HepG2 (cell line): ENCODE data around the gene TMEM117. TPM values are rescaled to one million over a fixed set of nuclear protein-coding genes. Genes with fewer than 3 reads are reported as not detected.

Experiments
- ATAC-seq: fragments of 200-7000 bp; cut with Tn5 transposase; 3 replicates; pipeline ENCODE4 v1.9.1; 2020; ENCODE audit warnings: mild to moderate bottlenecking, moderate library complexity
- BruUV-seq: library from RNA; stranded (reverse); fragments of 400-500 nt; replicated peaks from 2 replicates; lab custom pipeline; 2021; lab: Mats Ljungman, UMichigan
- CTCF ChIA-PET: fragments of 300-600 bp; formaldehyde crosslinking; extraction: SDS; loops from one replicate; lab custom pipeline; 2021; ENCODE audit warnings: low total read pairs, inconsistent platforms, low intra/inter-chr PET ratio; lab: Yijun Ruan, JAX
- POLR2A ChIA-PET: fragments of 350-600 bp; sonication (Branson Sonifier 250); formaldehyde crosslinking; loops from one replicate; lab custom pipeline; 2020; ENCODE audit warnings: antibody characterized with exemption, inconsistent platforms; lab: Yijun Ruan, JAX
- DNase-seq: peaks from one replicate; pipeline ENCODE4 v3.0.0-alpha.2; 2015; ENCODE audit warnings: low spot score
- FAIRE-seq: peaks from 3 replicates; lab custom pipeline; 2011; peaks lifted over from hg19 to GRCh38; lab: Jason Lieb, UNC
- H2AFZ ChIP-seq: one replicate; pipeline ENCODE4 v1.6.1; 2011; ENCODE audit warnings: low read length, inconsistent platforms
- H3K27ac ChIP-seq: fragments of 300-600 bp; 3 replicates; pipeline ENCODE4 v1.8.0; 2011; ENCODE audit warnings: mixed run types, mild to moderate bottlenecking, mixed read lengths, low read length, inconsistent platforms; ENCODE audit not compliant: insufficient read depth; ENCODE audit errors: extremely low read length
- H3K27me3 ChIP-seq, 2 experiments: fragments of 200-600 bp in 1 of 2; 2 replicates in 1 of 2; 3 replicates in 1 of 2; pipeline versions ENCODE4 v1.6.0 to v1.8.0; 2011; ENCODE audit warnings: low read length in 2 of 2, mild to moderate bottlenecking in 2 of 2, moderate library complexity in 2 of 2, inconsistent platforms in 1 of 2; ENCODE audit not compliant: insufficient read depth in 2 of 2, control insufficient read depth in 1 of 2
- H3K36me3 ChIP-seq, 2 experiments: fragments of 200-600 bp in 1 of 2; replicated peaks in 1 of 2; 2 replicates in 1 of 2; 3 replicates in 1 of 2; pipeline versions ENCODE4 v1.5.1 to v1.8.0; 2011; ENCODE audit warnings: low read length in 2 of 2, inconsistent platforms in 1 of 2; ENCODE audit not compliant: insufficient read depth in 2 of 2, control insufficient read depth in 1 of 2
- H3K4me1 ChIP-seq: 2 replicates; pipeline ENCODE4 v1.5.1; 2012; ENCODE audit warnings: low read length, inconsistent platforms; ENCODE audit not compliant: insufficient read depth
- H3K4me2 ChIP-seq: 2 replicates; pipeline ENCODE4 v1.6.0; 2011; ENCODE audit warnings: low read depth, low read length, inconsistent platforms
- H3K4me3 ChIP-seq, 3 experiments: fragments of 200-600 bp in 1 of 3; sonication (generic), shearing (Covaris generic) in 1 of 3; replicated peaks in 1 of 3; 2 replicates each; pipeline ENCODE4 v1.5.1; 2011 to 2016; ENCODE audit warnings: low read length in 3 of 3, inconsistent platforms in 2 of 3, low read depth in 2 of 3, mild to moderate bottlenecking in 2 of 3, control low read depth in 1 of 3, mixed read lengths in 1 of 3; ENCODE audit not compliant: insufficient read depth in 1 of 3
- H3K79me2 ChIP-seq: one replicate; pipeline ENCODE4 v1.6.1; 2011; ENCODE audit warnings: low read length, inconsistent platforms; ENCODE audit not compliant: insufficient read depth
- H3K9ac ChIP-seq: 2 replicates; pipeline ENCODE4 v1.6.0; 2011; ENCODE audit warnings: mild to moderate bottlenecking, low read depth, low read length, inconsistent platforms; ENCODE audit not compliant: insufficient read depth
- H3K9me3 ChIP-seq: 2 replicates; pipeline ENCODE4 v1.5.1; 2012; ENCODE audit warnings: mild to moderate bottlenecking, low read length
- H4K20me1 ChIP-seq: 2 replicates; pipeline ENCODE4 v1.6.0; 2011; ENCODE audit warnings: inconsistent platforms, mild to moderate bottlenecking, low read length, moderate library complexity; ENCODE audit not compliant: insufficient read depth
- CREM ChIP-seq, 2 experiments: sonication (generic) in 1 of 2; formaldehyde crosslinking in 1 of 2; IDR thresholded peaks; 2 replicates each; pipeline versions ENCODE4 v1.4.0 to v1.6.1; 2016 to 2020; ENCODE audit warnings: antibody characterized with exemption in 1 of 2, mild to moderate bottlenecking in 1 of 2, missing genetic modification reagents in 1 of 2
- GATA4 ChIP-seq: sonication (generic); IDR thresholded peaks from 2 replicates; pipeline ENCODE4 v1.6.1; 2016; ENCODE audit warnings: antibody characterized with exemption, low read depth, borderline replicate concordance
- HMG20A ChIP-seq: IDR thresholded peaks from 2 replicates; pipeline ENCODE4 v1.6.1; 2016; ENCODE audit warnings: borderline replicate concordance
- KLF15 ChIP-seq: sonication (generic); formaldehyde crosslinking; IDR thresholded peaks from 2 replicates; pipeline ENCODE4 v1.8.1; 2023; ENCODE audit warnings: borderline replicate concordance, mild to moderate bottlenecking, inconsistent platforms, missing genetic modification reagents, mixed read lengths
- SCMH1 ChIP-seq: sonication (generic); formaldehyde crosslinking; IDR thresholded peaks from 2 replicates; pipeline ENCODE4 v1.9.0; 2021; ENCODE audit warnings: missing genetic modification reagents, mild to moderate bottlenecking, borderline replicate concordance
- SIN3A ChIP-seq: IDR thresholded peaks from 2 replicates; pipeline ENCODE4 v1.6.1; 2011; ENCODE audit warnings: low read depth, mild to moderate bottlenecking, control low read depth, low read length, borderline replicate concordance
- WGBS: methylation state at CpG from one replicate; pipeline ENCODE4 v1.1.6; 2017; ENCODE audit warnings: low lambda C conversion rate; 5-methylcytosine and 5-hydroxymethylcytosine counted together
- in situ Hi-C: cut with HindIII; loops from 2 replicates; pipeline ENCODE4 v1.10.0; 2017; ENCODE audit warnings: low pct_unique_long_range_greater_than_20kb; ENCODE audit not compliant: extremely low pct_ligation_motif_present
- intact Hi-C: fragments of 100-400 bp; cut with micrococcal nuclease; formaldehyde crosslinking; loops from one replicate; pipeline ENCODE4 v1.10.0; 2022; ENCODE audit not compliant: unreplicated experiment
- polyA plus RNA-seq, 8 experiments: library from polyadenylated mRNA; depleted of rRNA in 3 of 8; stranded (reverse) in 7 of 8; unstranded in 1 of 8; fragments of >200 nt; fragmentation: Illumina TruSeq in 4 of 8; extraction: Trizol in 4 of 8; gene quantifications; 2 replicates each; pipeline versions ENCODE4 v1.2.1 to v1.2.3, GENCODE V29; 2011 to 2016; ENCODE audit warnings: low read depth in 4 of 8, missing spikeins in 1 of 8, mixed read lengths in 1 of 8; ENCODE audit not compliant: insufficient read depth in 1 of 8
- total RNA-seq, 5 experiments: library from RNA; depleted of rRNA; stranded (reverse); fragments of >200 nt; fragmentation: Illumina TruSeq; extraction: Trizol; gene quantifications; 2 replicates each; pipeline ENCODE4 v1.2.3, GENCODE V29; 2016; ENCODE audit warnings: low read depth in 1 of 5
- TF ChIP-seq, protein P1 (sequence below): sonication (generic); formaldehyde crosslinking; IDR thresholded peaks from 2 replicates; pipeline ENCODE4 v1.5.1; 2020; ENCODE audit warnings: missing genetic modification reagents, mild to moderate bottlenecking, borderline replicate concordance
- TF ChIP-seq, protein P2 (sequence below): sonication (generic); formaldehyde crosslinking; IDR thresholded peaks from 2 replicates; pipeline ENCODE4 v1.8.1; 2023; ENCODE audit warnings: mild to moderate bottlenecking, missing genetic modification reagents
- TF ChIP-seq, protein P3 (sequence below): sonication (generic); formaldehyde crosslinking; conservative IDR thresholded peaks from 2 replicates; pipeline ENCODE4 v1.4.0; 2020; ENCODE audit warnings: missing genetic modification reagents
- TF ChIP-seq, protein P4 (sequence below): sonication (generic); formaldehyde crosslinking; conservative IDR thresholded peaks from 2 replicates; pipeline ENCODE4 v1.4.0; 2020; ENCODE audit warnings: mild to moderate bottlenecking, missing genetic modification reagents, moderate library complexity
- TF ChIP-seq, protein P5 (sequence below): sonication (generic); formaldehyde crosslinking; IDR thresholded peaks from 2 replicates; pipeline ENCODE4 v1.5.0; 2020; ENCODE audit warnings: mild to moderate bottlenecking, low read depth, missing genetic modification reagents, borderline replicate concordance

The TMEM117 gene
- total and polyA plus RNA-seq, 2 of the 13 experiments (the other 11 are each of a cell fraction or from before 2014, with no cell fraction given), result 2.8 to 8.5 TPM

DNA sequence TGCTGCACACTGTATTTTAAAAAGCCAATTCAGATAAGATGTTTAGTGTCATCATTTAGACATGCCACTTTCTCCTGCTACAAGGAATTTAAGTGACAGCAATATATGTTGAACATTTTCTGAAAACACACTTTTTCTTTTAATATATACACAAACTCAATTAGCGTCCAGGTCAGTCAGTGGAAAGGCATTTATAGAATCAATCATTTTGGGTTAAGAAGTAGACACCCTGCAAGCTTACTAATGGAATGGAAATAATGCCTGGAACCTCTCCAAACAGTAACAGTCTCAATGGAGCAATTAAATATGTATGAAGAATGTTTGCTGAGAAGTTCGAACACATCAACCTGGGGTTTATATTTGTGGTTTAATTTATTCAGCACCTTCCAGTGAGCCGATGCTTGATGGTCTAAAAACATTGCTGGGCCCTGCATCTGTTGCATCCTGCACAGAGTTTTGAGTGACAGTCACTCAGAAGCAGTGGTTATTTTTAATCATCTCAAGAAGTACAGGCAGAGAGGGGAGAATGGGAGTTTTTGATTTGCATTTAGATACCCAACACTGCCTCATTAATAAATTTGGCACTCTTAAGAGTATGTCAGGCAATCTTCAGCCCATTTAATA is 410.7 kb downstream of the TMEM117 start:
- Histone ChIP-seq H2AFZ (no peak overlapping the region), H3K4me3 (no peak overlapping the region), H3K4me2 (no peak overlapping the region), H3K36me3 (no peaks in the 10 kb centered on the region), H3K9ac (no peak overlapping the region), H3K9me3 (no peaks in the 10 kb centered on the region), H3K27me3 (no peaks in the 10 kb centered on the region), H3K4me1 (no peaks in the 10 kb centered on the region), H3K27ac (no peak overlapping the region), H3K79me2 (no peaks in the 10 kb centered on the region), H4K20me1 (no peaks in the 10 kb centered on the region)
- BruUV-seq, result no TSS peak
- ATAC-seq (no peak), FAIRE-seq (no peak), DNase-seq (no peak)
- in situ Hi-C loops, result no loop called here
- WGBS, result 87% methylated on average over 3 of the region's 3 CpGs
- intact Hi-C loops, result loop anchor here (10.0 kb wide), 1 partner anchor 218 kb away; no protein-coding TSS in a partner anchor
- CTCF ChIA-PET, result no interaction called here
- POLR2A ChIA-PET, result no interaction called here
- TF ChIP-seq, protein P1, sequence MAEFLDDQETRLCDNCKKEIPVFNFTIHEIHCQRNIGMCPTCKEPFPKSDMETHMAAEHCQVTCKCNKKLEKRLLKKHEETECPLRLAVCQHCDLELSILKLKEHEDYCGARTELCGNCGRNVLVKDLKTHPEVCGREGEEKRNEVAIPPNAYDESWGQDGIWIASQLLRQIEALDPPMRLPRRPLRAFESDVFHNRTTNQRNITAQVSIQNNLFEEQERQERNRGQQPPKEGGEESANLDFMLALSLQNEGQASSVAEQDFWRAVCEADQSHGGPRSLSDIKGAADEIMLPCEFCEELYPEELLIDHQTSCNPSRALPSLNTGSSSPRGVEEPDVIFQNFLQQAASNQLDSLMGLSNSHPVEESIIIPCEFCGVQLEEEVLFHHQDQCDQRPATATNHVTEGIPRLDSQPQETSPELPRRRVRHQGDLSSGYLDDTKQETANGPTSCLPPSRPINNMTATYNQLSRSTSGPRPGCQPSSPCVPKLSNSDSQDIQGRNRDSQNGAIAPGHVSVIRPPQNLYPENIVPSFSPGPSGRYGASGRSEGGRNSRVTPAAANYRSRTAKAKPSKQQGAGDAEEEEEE, result no peak
- TF ChIP-seq SIN3A (no peak), SCMH1 (CRISPR knock-in tag) (no peak), GATA4 (no peak), HMG20A (CRISPR knock-in tag) (no peak), KLF15 (CRISPR knock-in tag) (no peak), CREM (IDR thresholded peaks at IDR 0.05) (no peak), CREM (CRISPR knock-in tag; IDR thresholded peaks at IDR 0.05) (no peak)
- TF ChIP-seq, protein P2, sequence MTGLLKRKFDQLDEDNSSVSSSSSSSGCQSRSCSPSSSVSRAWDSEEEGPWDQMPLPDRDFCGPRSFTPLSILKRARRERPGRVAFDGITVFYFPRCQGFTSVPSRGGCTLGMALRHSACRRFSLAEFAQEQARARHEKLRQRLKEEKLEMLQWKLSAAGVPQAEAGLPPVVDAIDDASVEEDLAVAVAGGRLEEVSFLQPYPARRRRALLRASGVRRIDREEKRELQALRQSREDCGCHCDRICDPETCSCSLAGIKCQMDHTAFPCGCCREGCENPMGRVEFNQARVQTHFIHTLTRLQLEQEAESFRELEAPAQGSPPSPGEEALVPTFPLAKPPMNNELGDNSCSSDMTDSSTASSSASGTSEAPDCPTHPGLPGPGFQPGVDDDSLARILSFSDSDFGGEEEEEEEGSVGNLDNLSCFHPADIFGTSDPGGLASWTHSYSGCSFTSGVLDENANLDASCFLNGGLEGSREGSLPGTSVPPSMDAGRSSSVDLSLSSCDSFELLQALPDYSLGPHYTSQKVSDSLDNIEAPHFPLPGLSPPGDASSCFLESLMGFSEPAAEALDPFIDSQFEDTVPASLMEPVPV (CRISPR knock-in tag), result no peak
- TF ChIP-seq, protein P3, sequence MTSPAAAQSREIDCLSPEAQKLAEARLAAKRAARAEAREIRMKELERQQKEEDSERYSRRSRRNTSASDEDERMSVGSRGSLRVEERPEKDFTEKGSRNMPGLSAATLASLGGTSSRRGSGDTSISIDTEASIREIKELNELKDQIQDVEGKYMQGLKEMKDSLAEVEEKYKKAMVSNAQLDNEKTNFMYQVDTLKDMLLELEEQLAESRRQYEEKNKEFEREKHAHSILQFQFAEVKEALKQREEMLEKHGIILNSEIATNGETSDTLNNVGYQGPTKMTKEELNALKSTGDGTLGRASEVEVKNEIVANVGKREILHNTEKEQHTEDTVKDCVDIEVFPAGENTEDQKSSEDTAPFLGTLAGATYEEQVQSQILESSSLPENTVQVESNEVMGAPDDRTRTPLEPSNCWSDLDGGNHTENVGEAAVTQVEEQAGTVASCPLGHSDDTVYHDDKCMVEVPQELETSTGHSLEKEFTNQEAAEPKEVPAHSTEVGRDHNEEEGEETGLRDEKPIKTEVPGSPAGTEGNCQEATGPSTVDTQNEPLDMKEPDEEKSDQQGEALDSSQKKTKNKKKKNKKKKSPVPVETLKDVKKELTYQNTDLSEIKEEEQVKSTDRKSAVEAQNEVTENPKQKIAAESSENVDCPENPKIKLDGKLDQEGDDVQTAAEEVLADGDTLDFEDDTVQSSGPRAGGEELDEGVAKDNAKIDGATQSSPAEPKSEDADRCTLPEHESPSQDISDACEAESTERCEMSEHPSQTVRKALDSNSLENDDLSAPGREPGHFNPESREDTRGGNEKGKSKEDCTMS, result no peak
- TF ChIP-seq, protein P4, sequence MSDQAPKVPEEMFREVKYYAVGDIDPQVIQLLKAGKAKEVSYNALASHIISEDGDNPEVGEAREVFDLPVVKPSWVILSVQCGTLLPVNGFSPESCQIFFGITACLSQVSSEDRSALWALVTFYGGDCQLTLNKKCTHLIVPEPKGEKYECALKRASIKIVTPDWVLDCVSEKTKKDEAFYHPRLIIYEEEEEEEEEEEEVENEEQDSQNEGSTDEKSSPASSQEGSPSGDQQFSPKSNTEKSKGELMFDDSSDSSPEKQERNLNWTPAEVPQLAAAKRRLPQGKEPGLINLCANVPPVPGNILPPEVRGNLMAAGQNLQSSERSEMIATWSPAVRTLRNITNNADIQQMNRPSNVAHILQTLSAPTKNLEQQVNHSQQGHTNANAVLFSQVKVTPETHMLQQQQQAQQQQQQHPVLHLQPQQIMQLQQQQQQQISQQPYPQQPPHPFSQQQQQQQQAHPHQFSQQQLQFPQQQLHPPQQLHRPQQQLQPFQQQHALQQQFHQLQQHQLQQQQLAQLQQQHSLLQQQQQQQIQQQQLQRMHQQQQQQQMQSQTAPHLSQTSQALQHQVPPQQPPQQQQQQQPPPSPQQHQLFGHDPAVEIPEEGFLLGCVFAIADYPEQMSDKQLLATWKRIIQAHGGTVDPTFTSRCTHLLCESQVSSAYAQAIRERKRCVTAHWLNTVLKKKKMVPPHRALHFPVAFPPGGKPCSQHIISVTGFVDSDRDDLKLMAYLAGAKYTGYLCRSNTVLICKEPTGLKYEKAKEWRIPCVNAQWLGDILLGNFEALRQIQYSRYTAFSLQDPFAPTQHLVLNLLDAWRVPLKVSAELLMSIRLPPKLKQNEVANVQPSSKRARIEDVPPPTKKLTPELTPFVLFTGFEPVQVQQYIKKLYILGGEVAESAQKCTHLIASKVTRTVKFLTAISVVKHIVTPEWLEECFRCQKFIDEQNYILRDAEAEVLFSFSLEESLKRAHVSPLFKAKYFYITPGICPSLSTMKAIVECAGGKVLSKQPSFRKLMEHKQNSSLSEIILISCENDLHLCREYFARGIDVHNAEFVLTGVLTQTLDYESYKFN, result no peak
- TF ChIP-seq, protein P5, sequence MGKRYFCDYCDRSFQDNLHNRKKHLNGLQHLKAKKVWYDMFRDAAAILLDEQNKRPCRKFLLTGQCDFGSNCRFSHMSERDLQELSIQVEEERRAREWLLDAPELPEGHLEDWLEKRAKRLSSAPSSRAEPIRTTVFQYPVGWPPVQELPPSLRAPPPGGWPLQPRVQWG (CRISPR knock-in tag), result no peak
